Naive thymus-derived CD4-positive, alpha-beta T cell (primary cell): ENCODE results near the gene RPTOR. TPM values are rescaled to one million over a fixed set of nuclear protein-coding genes. Genes with fewer than 3 reads are reported as not detected.
A peak's percentile ranks its signal among the peaks of the same experiment; 100 is the strongest.

Experiments used
- ATAC-seq: fragments of 150-1000 bp; cut with Tn5 transposase; 2 replicates; pipeline ENCODE4 v1.10.0; 2021; ENCODE audit warnings: mild to moderate bottlenecking, moderate library complexity
- CTCF ChIA-PET: fragments of 350-600 bp; sonication (Branson Sonifier 250); formaldehyde crosslinking; loops from one replicate; lab custom pipeline; 2021; ENCODE audit warnings: antibody characterized with exemption; lab: Charles Lee
- POLR2A ChIA-PET: fragments of 350-600 bp; sonication (Branson Sonifier 250); formaldehyde crosslinking; loops from one replicate; lab custom pipeline; 2021; ENCODE audit warnings: antibody characterized with exemption, inconsistent platforms; lab: Charles Lee
- DNase-seq, 9 donors: peaks; one replicate each; pipeline versions ENCODE4 v3.0.0 to v3.0.0-alpha.2; 2020 to 2022; ENCODE audit warnings: mixed read lengths in 1 of 9
- H3K27ac ChIP-seq: one replicate; pipeline ENCODE4 v1.7.0; 2013; ENCODE audit warnings: mild to moderate bottlenecking, low read depth, low read length, moderate library complexity
- H3K27me3 ChIP-seq, 2 donors: one replicate each; pipeline ENCODE4 v1.7.0; 2013; ENCODE audit warnings: low read length in 2 of 2, mild to moderate bottlenecking in 2 of 2, moderate library complexity in 2 of 2; ENCODE audit not compliant: control insufficient read depth in 2 of 2, insufficient read depth in 2 of 2
- H3K36me3 ChIP-seq, 3 experiments: 1 replicate in 2 of 3; 2 replicates in 1 of 3; pipeline ENCODE4 v1.7.0; 2013; ENCODE audit warnings: low read length in 3 of 3, mild to moderate bottlenecking in 3 of 3, moderate library complexity in 1 of 3; ENCODE audit not compliant: insufficient read depth in 3 of 3, control insufficient read depth in 2 of 3
- H3K4me1 ChIP-seq, 2 donors: one replicate each; pipeline ENCODE4 v1.7.0; 2013; ENCODE audit warnings: low read length in 2 of 2, mild to moderate bottlenecking in 2 of 2, moderate library complexity in 1 of 2; ENCODE audit not compliant: control insufficient read depth in 2 of 2, insufficient read depth in 2 of 2
- H3K4me3 ChIP-seq: 2 replicates; pipeline ENCODE4 v1.7.0; 2013; ENCODE audit warnings: mild to moderate bottlenecking, low read length
- H3K9me3 ChIP-seq, 3 experiments: 1 replicate in 2 of 3; 2 replicates in 1 of 3; pipeline ENCODE4 v1.7.0; 2013; ENCODE audit warnings: low read length in 3 of 3; ENCODE audit not compliant: control insufficient read depth in 2 of 3
- H3K27ac Mint-ChIP-seq, 9 donors: one replicate each; pipeline ENCODE4 v1.8.0; 2020 to 2022; ENCODE audit warnings: mixed read lengths in 9 of 9, mild to moderate bottlenecking in 8 of 9, moderate library complexity in 5 of 9, inconsistent platforms in 2 of 9
- H3K27me3 Mint-ChIP-seq, 5 donors: one replicate each; pipeline ENCODE4 v1.8.0; 2021 to 2022; ENCODE audit warnings: mixed read lengths in 5 of 5, mild to moderate bottlenecking in 1 of 5
- H3K36me3 Mint-ChIP-seq, 5 donors: one replicate each; pipeline ENCODE4 v1.8.0; 2020 to 2022; ENCODE audit warnings: mixed read lengths in 5 of 5, mild to moderate bottlenecking in 3 of 5, inconsistent platforms in 1 of 5
- H3K4me1 Mint-ChIP-seq, 7 donors: one replicate each; pipeline ENCODE4 v1.8.0; 2020 to 2022; ENCODE audit warnings: mixed read lengths in 7 of 7, mild to moderate bottlenecking in 3 of 7, inconsistent platforms in 1 of 7
- H3K4me3 Mint-ChIP-seq, 10 donors: one replicate each; pipeline ENCODE4 v1.8.0; 2020 to 2022; ENCODE audit warnings: mild to moderate bottlenecking in 10 of 10, mixed read lengths in 10 of 10, moderate library complexity in 6 of 10, inconsistent platforms in 2 of 10
- H3K9me3 Mint-ChIP-seq, 11 donors: one replicate each; pipeline ENCODE4 v1.8.0; 2020 to 2022; ENCODE audit warnings: mixed read lengths in 11 of 11, mild to moderate bottlenecking in 4 of 11, inconsistent platforms in 1 of 11, moderate library complexity in 1 of 11
- intact Hi-C, 2 donors: fragments of 100-400 bp; cut with micrococcal nuclease; formaldehyde crosslinking; loops; one replicate each; pipeline ENCODE4 v1.15.1; 2023
- polyA plus RNA-seq, 2 donors: library from polyadenylated mRNA; unstranded; fragments of 300-500 nt; fragmentation: Illumina TruSeq; gene quantifications; one replicate each; pipeline ENCODE4 v1.2.3, GENCODE V29; 2021
- total RNA-seq, 6 experiments: library from RNA in 5 of 6; stranded (reverse) in 5 of 6; gene quantifications; 1 replicate in 5 of 6; 2 replicates in 1 of 6; pipeline ENCODE4 v1.2.3 and lab custom pipeline; 2021 to 2026

The RPTOR gene
- total and polyA plus RNA-seq, 7 experiments from 2014 or later: 10.9 to 89.8 (median 59.9) TPM

DNA sequence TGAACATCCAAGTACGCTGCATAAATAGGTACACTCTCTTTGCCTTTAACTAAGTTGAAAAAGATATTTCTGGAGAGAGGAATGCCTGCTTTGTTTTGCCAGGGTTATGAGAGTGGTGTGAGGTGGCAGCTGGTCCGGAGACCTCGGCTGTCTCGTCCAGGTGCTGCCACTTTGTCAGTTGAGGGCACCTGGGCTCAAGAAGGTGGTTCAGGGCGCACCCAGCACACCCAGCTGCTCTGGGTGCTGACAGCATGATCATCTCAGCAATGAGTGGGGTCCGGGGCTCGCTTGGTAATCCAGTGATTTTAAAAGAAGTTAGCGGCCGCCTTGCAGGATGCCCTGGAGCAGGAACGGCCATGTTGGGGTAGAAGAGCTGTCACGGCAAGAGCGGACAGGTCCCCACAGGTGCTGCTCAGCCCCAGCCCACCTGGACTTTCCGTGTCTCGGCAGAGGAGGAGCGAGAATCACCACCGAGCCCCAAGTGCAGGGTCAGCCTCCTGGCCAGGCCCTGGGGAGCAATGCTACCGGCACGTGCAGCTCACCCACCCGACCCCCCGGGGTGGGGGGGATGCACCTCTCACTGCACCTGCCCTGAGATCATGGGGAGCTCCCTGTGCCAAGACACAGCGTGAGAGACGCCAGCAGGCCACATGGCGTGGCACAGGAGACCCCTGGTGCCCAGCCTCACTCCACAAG, 379.6 kb downstream of the RPTOR start:
- Histone ChIP-seq H3K27me3 (no peaks in the 10 kb centered on the region), H3K27ac (no peak overlapping the region), H3K36me3 (peaks cover 0 to 90% (median 8%) of the 10 kb centered on the region in 3 experiments), H3K4me1 (no peaks in the 10 kb centered on the region), H3K4me3 (no peak overlapping the region), H3K9me3 (no peaks in the 10 kb centered on the region)
- DNase-seq: no peak
- H3K27me3 Mint-ChIP-seq: no peaks in the 10 kb centered on the region
- POLR2A ChIA-PET: interaction anchor here (1.3 kb wide), 1 partner anchor 469 kb away, joined by 5 read pairs; no protein-coding TSS in a partner anchor
- H3K4me3 Mint-ChIP-seq: no peak overlapping the region
- H3K4me1 Mint-ChIP-seq: peaks cover 0 to 4% (median 0%) of the 10 kb centered on the region in 7 donors
- intact Hi-C loops: no loop called here
- CTCF ChIA-PET: interaction anchor here (0.9 kb wide), 1 partner anchor 497 kb away, joined by 3 read pairs; no protein-coding TSS in a partner anchor
- no peaks in the 10 kb centered on the region for H3K9me3 Mint-ChIP-seq
- H3K27ac Mint-ChIP-seq: no peak overlapping the region
- H3K36me3 Mint-ChIP-seq: peaks cover 11 to 48% (median 15%) of the 10 kb centered on the region in 5 donors
- no peak for ATAC-seq

DNA sequence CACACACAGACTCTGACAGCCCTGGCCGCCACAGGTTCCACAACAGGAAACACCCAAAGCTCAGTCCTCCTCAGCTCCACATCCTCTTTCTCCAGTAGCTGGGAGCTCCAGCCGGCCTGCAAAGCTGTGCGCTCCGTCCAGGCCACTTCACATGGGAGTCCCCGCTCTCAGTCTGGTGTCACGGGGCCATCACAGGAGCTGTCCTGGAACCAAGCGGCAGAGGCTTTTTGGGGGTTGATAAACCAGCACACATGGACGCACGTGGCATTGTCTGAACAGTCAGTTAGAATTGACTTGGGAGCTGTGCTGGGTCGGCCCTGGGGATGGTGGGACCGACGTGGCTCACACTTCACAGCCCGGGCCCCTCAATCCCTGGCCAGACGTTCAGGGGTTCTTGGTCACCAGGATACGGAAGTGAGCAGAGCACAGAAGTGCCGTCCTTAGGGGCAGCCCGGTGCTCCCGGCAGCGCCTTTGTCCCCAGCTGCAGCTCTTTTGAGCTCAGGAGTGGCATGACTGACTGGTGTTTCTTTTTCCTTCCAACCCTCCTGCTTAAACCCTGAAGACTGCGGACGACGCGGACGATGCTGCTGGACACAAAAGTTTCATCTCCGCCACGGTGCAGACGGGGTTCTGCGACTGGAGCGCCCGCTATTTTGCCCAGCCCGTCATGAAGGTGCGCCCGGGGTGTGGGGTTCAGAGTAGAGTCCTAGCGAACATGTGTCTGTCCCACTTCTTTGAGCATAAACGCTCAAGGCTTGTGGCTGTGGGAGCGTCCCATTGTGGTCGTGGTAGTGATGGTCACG, 380.4 kb downstream of the RPTOR start:
- DNase-seq (no peak), ATAC-seq (no peak)
- H3K27ac ChIP-seq: no peak overlapping the region
- H3K27ac Mint-ChIP-seq: no peak overlapping the region
- H3K36me3 ChIP-seq: peaks cover 0 to 90% (median 8%) of the 10 kb centered on the region in 3 experiments
- H3K4me1 Mint-ChIP-seq: peaks cover 0 to 4% (median 0%) of the 10 kb centered on the region in 7 donors
- intact Hi-C loops: no loop called here
- H3K36me3 Mint-ChIP-seq: peaks cover 18 to 50% (median 21%) of the 10 kb centered on the region in 5 donors
- no peaks in the 10 kb centered on the region for H3K9me3 ChIP-seq
- POLR2A ChIA-PET: interaction anchor here (0.6 to 1.3 kb wide), 2 partner anchors 459 to 470 kb away, joined by 3 to 5 read pairs; no protein-coding TSS in a partner anchor
- no peak overlapping the region for H3K4me3 Mint-ChIP-seq
- no peaks in the 10 kb centered on the region for H3K4me1 ChIP-seq
- CTCF ChIA-PET: interaction anchor here (1.0 kb wide), 1 partner anchor 61 kb away, joined by 3 read pairs; no protein-coding TSS in a partner anchor
- no peaks in the 10 kb centered on the region for H3K27me3 ChIP-seq
- H3K9me3 Mint-ChIP-seq: peaks cover 0 to 2% (median 0%) of the 10 kb centered on the region in 11 donors
- no peak overlapping the region for H3K4me3 ChIP-seq
- H3K27me3 Mint-ChIP-seq: no peaks in the 10 kb centered on the region

DNA sequence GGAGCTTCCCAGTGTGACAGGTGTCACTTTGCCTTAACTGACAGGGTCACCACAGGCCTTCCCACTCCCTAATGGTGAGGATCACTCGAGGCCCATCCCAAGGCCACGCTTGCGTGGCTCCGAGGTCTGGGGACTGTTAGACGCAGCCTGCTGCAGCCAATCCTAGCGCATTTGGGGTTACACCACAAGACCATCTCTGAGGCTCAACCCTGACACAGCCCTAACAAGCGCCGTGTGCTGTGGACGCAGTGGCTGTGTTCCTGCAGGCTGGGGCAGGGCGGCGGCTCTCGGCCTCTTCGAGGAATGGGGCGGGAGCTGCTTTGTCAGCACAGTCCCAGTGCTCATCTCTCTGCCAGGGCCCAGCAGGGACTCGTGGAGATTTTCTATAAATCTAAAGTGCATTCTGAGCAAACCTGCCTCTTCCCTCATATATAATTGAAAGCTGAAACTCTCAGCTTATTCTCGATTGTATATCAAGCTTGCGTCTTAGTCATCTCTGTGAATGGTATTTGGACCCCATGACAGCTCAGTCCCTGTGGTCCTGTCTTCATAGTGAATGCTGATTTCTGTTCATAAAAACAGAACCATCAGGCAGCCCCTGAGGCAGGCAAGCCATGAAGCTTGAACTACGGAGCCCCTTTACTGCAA, 381.2 kb downstream of the RPTOR start:
- Histone ChIP-seq H3K4me3 (no peak overlapping the region), H3K27me3 (no peaks in the 10 kb centered on the region), H3K9me3 (no peaks in the 10 kb centered on the region), H3K36me3 (peaks cover 0 to 90% (median 8%) of the 10 kb centered on the region in 3 experiments), H3K4me1 (no peaks in the 10 kb centered on the region), H3K27ac (no peak overlapping the region)
- intact Hi-C loops: no loop called here
- Mint-ChIP-seq H3K36me3 (peaks cover 20 to 50% (median 23%) of the 10 kb centered on the region in 5 donors), H3K27ac (no peak overlapping the region), H3K4me3 (no peak overlapping the region), H3K9me3 (peaks cover 0 to 4% (median 0%) of the 10 kb centered on the region in 11 donors), H3K27me3 (no peaks in the 10 kb centered on the region), H3K4me1 (peaks cover 0 to 4% (median 0%) of the 10 kb centered on the region in 7 donors)
- ATAC-seq: no peak
- ChIA-PET CTCF (interaction anchor here (0.6 to 1.0 kb wide), 2 partner anchors 62 to 637 kb away, joined by 3 to 4 read pairs; no protein-coding TSS in a partner anchor), POLR2A (interaction anchor here (1.3 kb wide), 1 partner anchor 471 kb away, joined by 5 read pairs; no protein-coding TSS in a partner anchor)
- no peak for DNase-seq

DNA sequence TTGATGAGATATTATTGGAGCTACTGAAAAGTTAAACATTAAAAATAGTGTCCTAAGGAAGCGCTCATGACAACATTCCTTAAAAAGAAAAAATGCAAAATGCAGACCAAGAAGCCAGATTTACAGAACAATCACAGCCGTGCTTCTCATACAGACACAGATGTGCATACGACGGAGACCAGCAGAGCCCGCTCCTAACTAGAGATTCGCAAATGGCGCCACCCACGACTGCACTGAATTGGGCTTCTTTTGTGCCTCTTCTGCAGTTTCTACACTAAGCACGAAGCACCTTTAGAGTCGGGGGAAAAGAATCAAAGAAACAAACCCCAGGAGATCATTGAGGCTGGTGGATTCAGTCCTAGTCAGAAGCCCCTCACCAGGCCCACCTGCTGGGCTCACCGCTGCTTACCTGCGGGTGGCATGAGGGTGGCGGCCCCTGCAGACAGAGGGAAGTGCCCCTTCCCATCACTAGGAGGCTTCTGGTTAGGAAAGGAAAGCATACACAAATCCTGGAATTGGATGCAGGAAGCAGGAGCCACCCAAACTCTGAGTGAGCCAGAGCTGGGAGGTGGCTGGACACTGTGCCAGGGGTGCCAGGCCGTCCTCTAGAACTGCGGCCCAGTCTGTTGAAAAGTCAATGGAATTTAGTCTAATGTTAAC, 382.1 kb downstream of the RPTOR start:
- Histone ChIP-seq H3K4me3 (no peak overlapping the region), H3K4me1 (no peaks in the 10 kb centered on the region), H3K36me3 (peaks cover 0 to 91% (median 8%) of the 10 kb centered on the region in 3 experiments), H3K27ac (no peak overlapping the region), H3K27me3 (no peaks in the 10 kb centered on the region), H3K9me3 (no peaks in the 10 kb centered on the region)
- ChIA-PET POLR2A (no interaction called here), CTCF (interaction anchor here (0.5 to 0.6 kb wide), 2 partner anchors 442 to 638 kb away, joined by 3 to 4 read pairs; no protein-coding TSS in a partner anchor)
- DNase-seq: no peak
- Mint-ChIP-seq H3K4me1 (peaks cover 0 to 4% (median 0%) of the 10 kb centered on the region in 7 donors), H3K4me3 (no peak overlapping the region), H3K36me3 (peaks cover 19 to 52% (median 23%) of the 10 kb centered on the region in 5 donors), H3K27ac (no peak overlapping the region), H3K27me3 (no peaks in the 10 kb centered on the region), H3K9me3 (peaks cover 0 to 4% (median 0%) of the 10 kb centered on the region in 11 donors)
- no peak for ATAC-seq
- intact Hi-C loops: no loop called here

DNA sequence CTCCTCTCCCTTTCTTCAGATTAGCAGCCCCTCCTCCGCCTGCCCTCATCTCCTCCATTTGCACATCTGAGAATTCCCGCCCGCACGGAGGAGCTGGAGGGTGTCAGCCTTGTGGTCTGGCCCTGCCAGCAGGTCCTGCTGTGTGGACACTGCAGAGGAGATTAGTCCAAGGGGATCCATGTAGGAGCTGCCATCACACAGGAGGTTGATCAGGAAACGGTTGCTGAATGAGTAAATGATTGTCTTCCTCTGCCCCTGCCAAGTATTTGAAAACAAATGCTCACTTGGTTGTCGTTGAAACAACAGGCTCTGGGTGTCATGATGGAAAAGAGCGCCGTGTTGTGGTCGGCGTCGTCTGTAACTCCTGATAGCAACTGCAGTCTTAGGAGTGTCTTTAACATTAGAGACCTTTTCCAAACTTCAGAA, 383.2 kb downstream of the RPTOR start:
- Histone ChIP-seq H3K27ac (no peak overlapping the region), H3K36me3 (peaks cover 0 to 80% (median 8%) of the 10 kb centered on the region in 3 experiments), H3K4me3 (no peak overlapping the region), H3K27me3 (no peaks in the 10 kb centered on the region), H3K4me1 (no peaks in the 10 kb centered on the region), H3K9me3 (no peaks in the 10 kb centered on the region)
- ChIA-PET CTCF (interaction anchor here (0.6 kb wide), 1 partner anchor 35 kb away, joined by 4 read pairs; no protein-coding TSS in a partner anchor), POLR2A (interaction anchor here (0.6 kb wide), 1 partner anchor 29 kb away, joined by 3 read pairs; no protein-coding TSS in a partner anchor)
- DNase-seq: no peak
- peaks cover 0 to 3% (median 0%) of the 10 kb centered on the region in 7 donors for H3K4me1 Mint-ChIP-seq
- no peak overlapping the region for H3K4me3 Mint-ChIP-seq
- peak overlapping the region in 2 of 9 donors; percentile 6 to 8 for H3K27ac Mint-ChIP-seq
- H3K9me3 Mint-ChIP-seq: peaks cover 0 to 4% (median 0%) of the 10 kb centered on the region in 11 donors
- no peak for ATAC-seq
- intact Hi-C loops: no loop called here
- H3K27me3 Mint-ChIP-seq: no peaks in the 10 kb centered on the region
- H3K36me3 Mint-ChIP-seq: peaks cover 19 to 52% (median 28%) of the 10 kb centered on the region in 5 donors
